MM.1S (cell line): Measurements from ENCODE around the gene SLC1A1.

Source experiments
- DNase-seq: peaks from one replicate; pipeline ENCODE4 v3.0.0-alpha.2; 2015
- H2AFZ ChIP-seq: fragments of 300-600 bp; sonication (generic); 2 replicates; pipeline ENCODE4 v1.6.0; 2016; ENCODE audit warnings: antibody characterized with exemption, low read length
- H3F3A ChIP-seq: fragments of 300-600 bp; sonication (generic); 2 replicates; pipeline ENCODE4 v1.6.1; 2016; ENCODE audit warnings: mild to moderate bottlenecking, antibody characterized with exemption, low read length, moderate library complexity, mixed read lengths; ENCODE audit not compliant: insufficient read depth
- H3K27ac ChIP-seq: fragments of 300-600 bp; sonication (generic); 2 replicates; pipeline ENCODE4 v1.5.1; 2016; ENCODE audit warnings: mild to moderate bottlenecking, low read length
- H3K27me3 ChIP-seq: fragments of 300-600 bp; sonication (generic); replicated peaks from 2 replicates; pipeline ENCODE4 v1.6.0; 2016; ENCODE audit warnings: low read length; ENCODE audit not compliant: insufficient read depth
- H3K36me3 ChIP-seq: fragments of 300-600 bp; sonication (generic); replicated peaks from 2 replicates; pipeline ENCODE4 v1.6.1; 2016; ENCODE audit warnings: mild to moderate bottlenecking, low read length, mixed read lengths; ENCODE audit not compliant: insufficient read depth
- H3K4me1 ChIP-seq: fragments of 300-600 bp; sonication (generic); 2 replicates; pipeline ENCODE4 v1.6.1; 2016; ENCODE audit warnings: low read length, mixed read lengths
- H3K4me2 ChIP-seq: fragments of 300-600 bp; sonication (generic); 2 replicates; pipeline ENCODE4 v1.6.0; 2016; ENCODE audit warnings: low read depth, low read length
- H3K4me3 ChIP-seq: fragments of 300-600 bp; sonication (generic); 2 replicates; pipeline ENCODE4 v1.5.1; 2016; ENCODE audit warnings: low read length, mixed read lengths
- H3K79me2 ChIP-seq: fragments of 300-600 bp; sonication (generic); 2 replicates; pipeline ENCODE4 v1.6.1; 2016; ENCODE audit warnings: mixed run types, low read length, mixed read lengths
- H3K9ac ChIP-seq: fragments of 300-600 bp; sonication (generic); 2 replicates; pipeline ENCODE4 v1.6.1; 2016; ENCODE audit warnings: low read length, mixed read lengths
- H3K9me2 ChIP-seq: fragments of 300-600 bp; sonication (generic); replicated peaks from 2 replicates; pipeline ENCODE4 v1.6.1; 2016; ENCODE audit warnings: mild to moderate bottlenecking, low read length, mixed read lengths; ENCODE audit not compliant: insufficient read depth
- H3K9me3 ChIP-seq: fragments of 300-600 bp; sonication (generic); replicated peaks from 2 replicates; pipeline ENCODE4 v1.6.1; 2016; ENCODE audit warnings: mild to moderate bottlenecking, low read length, mixed read lengths; ENCODE audit not compliant: insufficient read depth
- H4K20me1 ChIP-seq: fragments of 300-600 bp; sonication (generic); 2 replicates; pipeline ENCODE4 v1.6.1; 2016; ENCODE audit warnings: mild to moderate bottlenecking, low read length, moderate library complexity, mixed read lengths; ENCODE audit not compliant: insufficient read depth
- EZH2 ChIP-seq: fragments of 300-600 bp; sonication (generic); optimal IDR thresholded peaks from 2 replicates; pipeline ENCODE3; 2017; ENCODE audit warnings: low read depth, mild to moderate bottlenecking, antibody characterized with exemption, low read length, mixed read lengths
- EZH2phosphoT487 ChIP-seq: fragments of 300-600 bp; sonication (generic); IDR thresholded peaks from 2 replicates; pipeline ENCODE4 v1.6.1; 2018; ENCODE audit warnings: antibody characterized with exemption, low read length
- TF ChIP-seq, protein P1 (sequence below): fragments of 300-600 bp; sonication (generic); IDR thresholded peaks from 2 replicates; pipeline ENCODE4 v1.5.1; 2016; ENCODE audit warnings: antibody characterized with exemption, low read length, mixed read lengths

SLC1A1 gene

GRCh38 chr9:4620057-4620765 is 129.9 kb downstream of the SLC1A1 start:
- Histone ChIP-seq H3K27me3 (no peaks in the 10 kb centered on the region), H3K36me3 (no peaks in the 10 kb centered on the region), H3K9me2 (no peaks in the 10 kb centered on the region), H3F3A (no peaks in the 10 kb centered on the region), H3K4me1 (no peaks in the 10 kb centered on the region), H3K9ac (no peak overlapping the region), H3K27ac (no peak overlapping the region), H3K4me2 (no peak overlapping the region), H3K9me3 (no peaks in the 10 kb centered on the region), H3K79me2 (no peaks in the 10 kb centered on the region), H2AFZ (no peak overlapping the region), H4K20me1 (no peaks in the 10 kb centered on the region), H3K4me3 (no peak overlapping the region)
- TF ChIP-seq, protein P1, sequence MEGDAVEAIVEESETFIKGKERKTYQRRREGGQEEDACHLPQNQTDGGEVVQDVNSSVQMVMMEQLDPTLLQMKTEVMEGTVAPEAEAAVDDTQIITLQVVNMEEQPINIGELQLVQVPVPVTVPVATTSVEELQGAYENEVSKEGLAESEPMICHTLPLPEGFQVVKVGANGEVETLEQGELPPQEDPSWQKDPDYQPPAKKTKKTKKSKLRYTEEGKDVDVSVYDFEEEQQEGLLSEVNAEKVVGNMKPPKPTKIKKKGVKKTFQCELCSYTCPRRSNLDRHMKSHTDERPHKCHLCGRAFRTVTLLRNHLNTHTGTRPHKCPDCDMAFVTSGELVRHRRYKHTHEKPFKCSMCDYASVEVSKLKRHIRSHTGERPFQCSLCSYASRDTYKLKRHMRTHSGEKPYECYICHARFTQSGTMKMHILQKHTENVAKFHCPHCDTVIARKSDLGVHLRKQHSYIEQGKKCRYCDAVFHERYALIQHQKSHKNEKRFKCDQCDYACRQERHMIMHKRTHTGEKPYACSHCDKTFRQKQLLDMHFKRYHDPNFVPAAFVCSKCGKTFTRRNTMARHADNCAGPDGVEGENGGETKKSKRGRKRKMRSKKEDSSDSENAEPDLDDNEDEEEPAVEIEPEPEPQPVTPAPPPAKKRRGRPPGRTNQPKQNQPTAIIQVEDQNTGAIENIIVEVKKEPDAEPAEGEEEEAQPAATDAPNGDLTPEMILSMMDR = no peak
- no peak for TF ChIP-seq EZH2phosphoT487
- no peak for TF ChIP-seq EZH2
- no peak for DNase-seq

- H3K27ac ChIP-seq = no peak overlapping the region
- TF ChIP-seq, protein P1 = no peak
- TF ChIP-seq EZH2phosphoT487 (no peak), EZH2 (no peak)
Observed at GRCh38 chr9:4620881-4621555, 130.8 kb downstream of the SLC1A1 start.

GRCh38 chr9:4622016-4622415 is 131.7 kb downstream of the SLC1A1 start:
- Histone ChIP-seq H3K27me3 (no peaks in the 10 kb centered on the region), H3K36me3 (no peaks in the 10 kb centered on the region), H2AFZ (no peak overlapping the region), H3K9me3 (no peaks in the 10 kb centered on the region), H3K27ac (no peak overlapping the region), H3K9ac (no peak overlapping the region), H3K4me3 (no peak overlapping the region), H3K9me2 (no peaks in the 10 kb centered on the region), H4K20me1 (no peaks in the 10 kb centered on the region), H3F3A (no peaks in the 10 kb centered on the region), H3K79me2 (no peaks in the 10 kb centered on the region), H3K4me2 (no peak overlapping the region), H3K4me1 (no peaks in the 10 kb centered on the region)
- TF ChIP-seq EZH2phosphoT487 (no peak), EZH2 (no peak)
- TF ChIP-seq, protein P1 = no peak
- no peak for DNase-seq

More at GRCh38 chr9:4620881-4621555, 130.8 kb downstream of the SLC1A1 start:
- Histone ChIP-seq H3K27me3 (no peaks in the 10 kb centered on the region), H3K4me2 (no peak overlapping the region), H3K4me1 (no peaks in the 10 kb centered on the region), H3F3A (no peaks in the 10 kb centered on the region), H3K9me2 (no peaks in the 10 kb centered on the region), H2AFZ (no peak overlapping the region), H3K9ac (no peak overlapping the region), H3K79me2 (no peaks in the 10 kb centered on the region), H3K4me3 (no peak overlapping the region), H3K9me3 (no peaks in the 10 kb centered on the region), H4K20me1 (no peaks in the 10 kb centered on the region), H3K36me3 (no peaks in the 10 kb centered on the region)
- DNase-seq = no peak
